Osteocyte (in vitro differentiated cells): ENCODE measurements around the gene CALCR. TPM values are rescaled to one million over a fixed set of nuclear protein-coding genes. Genes with fewer than 3 reads are reported as not detected.

Experiments
- DNase-seq: peaks from one replicate; pipeline ENCODE4 v3.0.0; 2021; ENCODE audit warnings: mixed read lengths; ENCODE audit not compliant: unreplicated experiment; ENCODE audit errors: extremely low spot score
- H3K27ac Mint-ChIP-seq: one replicate; pipeline ENCODE4 v1.8.0; 2021; ENCODE audit warnings: mild to moderate bottlenecking, mixed read lengths; ENCODE audit not compliant: unreplicated experiment
- H3K27me3 Mint-ChIP-seq: one replicate; pipeline ENCODE4 v1.8.0; 2021; ENCODE audit warnings: mixed read lengths; ENCODE audit not compliant: unreplicated experiment
- H3K36me3 Mint-ChIP-seq: one replicate; pipeline ENCODE4 v1.8.0; 2021; ENCODE audit warnings: mixed read lengths; ENCODE audit not compliant: unreplicated experiment
- H3K4me1 Mint-ChIP-seq: one replicate; pipeline ENCODE4 v1.8.0; 2021; ENCODE audit warnings: mixed read lengths; ENCODE audit not compliant: unreplicated experiment
- H3K4me3 Mint-ChIP-seq: one replicate; pipeline ENCODE4 v1.8.0; 2021; ENCODE audit warnings: mild to moderate bottlenecking, moderate library complexity, mixed read lengths; ENCODE audit not compliant: unreplicated experiment
- H3K9me3 Mint-ChIP-seq: one replicate; pipeline ENCODE4 v1.8.0; 2021; ENCODE audit warnings: mixed read lengths; ENCODE audit not compliant: unreplicated experiment
- CTCF ChIP-seq: fragments of 200-600 bp; sonication (generic); IDR thresholded peaks from 2 replicates; pipeline ENCODE4 v1.5.0; 2021; ENCODE audit warnings: antibody characterized with exemption, mild to moderate bottlenecking, moderate library complexity
- total RNA-seq: library from RNA; stranded (reverse); gene quantifications from 2 replicates; pipeline ENCODE4 v1.2.1, GENCODE V29; 2021

CALCR gene
- total RNA-seq, 1 donor from 2014 or later = not detected

- Mint-ChIP-seq H3K9me3 (no peaks in the 10 kb centered on the region), H3K36me3 (no peaks in the 10 kb centered on the region), H3K4me3 (no peak overlapping the region), H3K27me3 (no peaks in the 10 kb centered on the region), H3K27ac (no peak overlapping the region), H3K4me1 (peaks cover 2% of the 10 kb centered on the region)
- TF ChIP-seq CTCF = no peak
- DNase-seq = no peak
Measured at GRCh38 chr7:93538061-93538460, 36.5 kb downstream of the CALCR start.

DNA sequence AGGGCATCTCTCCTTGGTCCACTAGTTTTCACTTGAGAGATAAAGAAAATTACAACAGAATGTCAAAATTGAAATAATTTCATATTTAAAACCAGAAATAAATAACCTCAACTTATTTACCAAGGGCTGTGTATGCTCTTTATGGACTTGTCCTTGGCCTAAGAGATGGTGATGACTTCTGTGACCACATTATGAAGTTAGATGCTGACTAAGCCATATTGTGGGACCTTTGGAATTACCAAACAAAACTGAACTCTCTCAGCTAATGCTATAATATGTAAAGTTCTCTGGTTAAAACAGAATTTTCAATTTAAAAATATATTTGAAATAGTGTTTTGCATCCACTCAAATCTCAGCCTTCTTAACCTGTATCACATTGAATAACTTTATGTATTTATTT lies 38.9 kb downstream of the CALCR start:
- no peak for DNase-seq
- Mint-ChIP-seq H3K36me3 (no peaks in the 10 kb centered on the region), H3K27me3 (no peaks in the 10 kb centered on the region), H3K9me3 (no peaks in the 10 kb centered on the region), H3K27ac (no peak overlapping the region), H3K4me3 (no peak overlapping the region), H3K4me1 (peaks cover 2% of the 10 kb centered on the region)
- TF ChIP-seq CTCF = no peak

DNA sequence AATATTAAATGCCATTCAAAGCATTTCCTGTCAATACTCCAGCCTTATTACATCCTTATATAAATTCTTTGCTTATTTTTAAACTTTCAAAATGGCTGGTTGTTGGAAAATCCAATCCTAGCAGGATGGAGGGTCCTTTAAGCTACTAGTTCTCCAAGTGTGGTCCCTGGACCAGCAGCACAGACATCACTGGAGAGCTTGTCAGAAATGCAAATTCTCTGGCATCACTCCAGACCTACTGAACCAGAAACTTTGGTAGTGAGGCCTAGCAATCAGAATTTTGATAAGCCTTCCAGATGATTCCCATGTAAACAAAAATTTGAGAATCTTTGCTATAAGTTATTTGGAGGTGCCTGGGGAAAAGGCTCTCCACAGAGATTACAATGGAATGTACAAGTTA lies 43.8 kb downstream of the CALCR start:
- no peak overlapping the region for H3K4me3 Mint-ChIP-seq
- H3K27me3 Mint-ChIP-seq = peaks cover 6% of the 10 kb centered on the region
- DNase-seq = no peak
- TF ChIP-seq CTCF = no peak
- H3K36me3 Mint-ChIP-seq = no peaks in the 10 kb centered on the region
- H3K27ac Mint-ChIP-seq = no peak overlapping the region
- no peaks in the 10 kb centered on the region for H3K9me3 Mint-ChIP-seq
- no peaks in the 10 kb centered on the region for H3K4me1 Mint-ChIP-seq

DNA sequence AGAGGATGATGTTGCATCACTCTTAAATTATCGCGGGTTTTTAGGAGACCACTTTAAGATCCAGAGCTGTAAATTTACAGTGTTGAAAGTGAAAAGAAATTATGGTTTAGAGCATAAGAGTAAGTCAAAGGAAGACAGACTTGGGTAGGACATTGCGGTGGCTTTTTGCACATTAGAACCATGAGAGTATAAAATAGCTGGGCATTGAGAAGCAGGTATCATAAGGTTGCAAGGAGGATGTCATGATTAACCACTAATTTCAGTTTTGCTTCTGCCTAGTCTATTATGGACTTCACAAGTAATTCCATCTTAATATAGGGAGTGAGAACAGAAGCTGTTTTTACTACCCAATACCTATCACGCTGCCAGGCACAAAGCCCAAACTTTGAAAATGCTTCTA lies 57.7 kb downstream of the CALCR start:
- peaks cover 8% of the 10 kb centered on the region for H3K27me3 Mint-ChIP-seq
- H3K4me1 Mint-ChIP-seq = no peaks in the 10 kb centered on the region
- DNase-seq = no peak
- TF ChIP-seq CTCF = no peak
- no peak overlapping the region for H3K4me3 Mint-ChIP-seq
- no peaks in the 10 kb centered on the region for H3K36me3 Mint-ChIP-seq
- H3K27ac Mint-ChIP-seq = no peak overlapping the region
- H3K9me3 Mint-ChIP-seq = no peaks in the 10 kb centered on the region

GRCh38 chr7:93515144-93515543 lies 59.4 kb downstream of the CALCR start:
- Mint-ChIP-seq H3K9me3 (no peaks in the 10 kb centered on the region), H3K27ac (no peak overlapping the region), H3K36me3 (no peaks in the 10 kb centered on the region), H3K4me1 (no peaks in the 10 kb centered on the region), H3K27me3 (peaks cover 6% of the 10 kb centered on the region), H3K4me3 (no peak overlapping the region)
- no peak for DNase-seq
- no peak for TF ChIP-seq CTCF
